Measurements from ENCODE around the gene CD300LG. TPM values are rescaled to one million over a fixed set of nuclear protein-coding genes. Genes with fewer than 3 reads are reported as not detected.
A peak's percentile ranks its signal among the peaks of the same experiment; 100 is the strongest.
"Not testable (repeated sequence)": the region's sequence is repeated elsewhere in the genome, so short reads cannot be mapped to it uniquely, and the experiment has no call there.

The CD300LG gene
- total RNA-seq, 4 donors from 2014 or later: 6.8 to 21.4 (median 9.5) TPM

DNA sequence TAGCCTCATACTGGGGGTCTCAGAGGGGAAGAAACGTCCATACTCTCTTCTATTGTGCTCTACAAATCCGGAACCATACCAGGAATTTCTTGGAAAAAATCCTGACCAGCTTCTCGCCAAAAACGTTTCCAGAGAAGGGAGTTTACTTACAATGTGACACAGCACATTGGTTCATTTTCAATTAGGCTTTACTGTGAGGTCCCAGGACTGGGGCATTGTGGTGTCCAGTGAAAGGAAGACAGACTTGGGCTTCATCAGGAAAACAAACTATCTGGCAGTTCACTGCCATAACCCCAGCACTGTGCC lies 45.6 kb downstream of the CD300LG start:
- H3K9me3 ChIP-seq: no peaks in the 10 kb centered on the region
- no peak for TF ChIP-seq POLR2A (IDR thresholded peaks at IDR 0.05)
- no peak for TF ChIP-seq POLR2AphosphoS5 (IDR thresholded peaks at IDR 0.05)
- TF ChIP-seq, protein P1, sequence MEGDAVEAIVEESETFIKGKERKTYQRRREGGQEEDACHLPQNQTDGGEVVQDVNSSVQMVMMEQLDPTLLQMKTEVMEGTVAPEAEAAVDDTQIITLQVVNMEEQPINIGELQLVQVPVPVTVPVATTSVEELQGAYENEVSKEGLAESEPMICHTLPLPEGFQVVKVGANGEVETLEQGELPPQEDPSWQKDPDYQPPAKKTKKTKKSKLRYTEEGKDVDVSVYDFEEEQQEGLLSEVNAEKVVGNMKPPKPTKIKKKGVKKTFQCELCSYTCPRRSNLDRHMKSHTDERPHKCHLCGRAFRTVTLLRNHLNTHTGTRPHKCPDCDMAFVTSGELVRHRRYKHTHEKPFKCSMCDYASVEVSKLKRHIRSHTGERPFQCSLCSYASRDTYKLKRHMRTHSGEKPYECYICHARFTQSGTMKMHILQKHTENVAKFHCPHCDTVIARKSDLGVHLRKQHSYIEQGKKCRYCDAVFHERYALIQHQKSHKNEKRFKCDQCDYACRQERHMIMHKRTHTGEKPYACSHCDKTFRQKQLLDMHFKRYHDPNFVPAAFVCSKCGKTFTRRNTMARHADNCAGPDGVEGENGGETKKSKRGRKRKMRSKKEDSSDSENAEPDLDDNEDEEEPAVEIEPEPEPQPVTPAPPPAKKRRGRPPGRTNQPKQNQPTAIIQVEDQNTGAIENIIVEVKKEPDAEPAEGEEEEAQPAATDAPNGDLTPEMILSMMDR (IDR thresholded peaks at IDR 0.05): no peak
- TF ChIP-seq EP300 (IDR thresholded peaks at IDR 0.05): no peak
- H3K4me1 ChIP-seq: peaks cover 2% of the 10 kb centered on the region
- WGBS: 29% methylated on average over 4 of the region's 4 CpGs
- H3K36me3 ChIP-seq: no peaks in the 10 kb centered on the region
- H3K27me3 ChIP-seq: no peaks in the 10 kb centered on the region
- no peak overlapping the region for H3K27ac ChIP-seq
- no peak overlapping the region for H3K4me3 ChIP-seq
- DNase-seq (ENCODE audit: low spot score in 2 of 2): no peak

DNA sequence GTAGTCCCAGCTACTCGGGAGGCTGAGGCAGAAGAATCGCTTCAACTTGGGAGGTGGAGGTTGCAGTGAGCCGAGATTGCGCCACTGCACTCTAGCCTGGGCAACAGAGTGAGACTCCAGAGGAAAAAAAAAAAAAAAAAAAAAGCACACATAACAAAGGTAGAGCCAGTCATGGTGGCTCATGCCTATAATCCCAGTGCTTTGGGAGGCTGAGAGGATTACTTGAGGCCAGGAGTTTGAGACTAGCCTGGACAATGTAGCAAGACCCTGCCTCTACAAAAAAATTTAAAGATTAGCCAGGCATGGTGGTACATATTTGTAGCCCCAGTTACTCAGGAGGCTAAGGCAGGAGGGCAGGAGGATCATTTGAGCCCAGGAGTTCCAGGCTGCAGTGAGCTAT lies 47.5 kb downstream of the CD300LG start:
- not testable (repeated sequence) for H3K4me1 ChIP-seq; H3K27me3 ChIP-seq; H3K36me3 ChIP-seq; DNase-seq (ENCODE audit: low spot score in 2 of 2); H3K4me3 ChIP-seq; H3K9me3 ChIP-seq; H3K27ac ChIP-seq
- WGBS: 94% methylated on average over 4 of the region's 4 CpGs

DNA sequence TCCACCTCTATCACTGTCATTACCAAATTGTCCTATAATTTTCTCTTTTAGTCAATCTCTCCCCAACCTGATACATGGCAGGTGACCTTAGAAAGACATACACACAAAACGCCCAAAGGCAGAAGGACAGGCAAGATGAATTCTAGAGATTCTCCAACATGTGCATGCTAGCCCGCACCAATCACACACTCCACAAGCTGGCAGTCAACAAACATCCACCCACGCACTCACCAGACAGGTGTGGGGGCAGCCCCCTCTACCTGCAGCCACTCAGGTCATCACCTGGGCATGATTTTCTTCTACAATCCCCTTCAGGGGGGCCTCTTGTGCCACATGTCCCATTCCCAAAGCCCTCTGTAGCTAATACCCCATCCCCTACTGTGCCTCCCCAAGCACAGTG lies 50.9 kb downstream of the CD300LG start:
- H3K9me3 ChIP-seq: no peaks in the 10 kb centered on the region
- no peak overlapping the region for H3K4me3 ChIP-seq
- H3K4me1 ChIP-seq: peaks cover 25% of the 10 kb centered on the region
- H3K27me3 ChIP-seq: no peaks in the 10 kb centered on the region
- DNase-seq (ENCODE audit: low spot score in 2 of 2): no peak
- no peak for TF ChIP-seq EP300 (IDR thresholded peaks at IDR 0.05)
- no peak for TF ChIP-seq POLR2AphosphoS5 (IDR thresholded peaks at IDR 0.05)
- TF ChIP-seq, protein P1 (IDR thresholded peaks at IDR 0.05): no peak
- no peak for TF ChIP-seq POLR2A (IDR thresholded peaks at IDR 0.05)
- no peak overlapping the region for H3K27ac ChIP-seq
- WGBS: 37% methylated on average over 3 of the region's 3 CpGs
- H3K36me3 ChIP-seq: no peaks in the 10 kb centered on the region

DNA sequence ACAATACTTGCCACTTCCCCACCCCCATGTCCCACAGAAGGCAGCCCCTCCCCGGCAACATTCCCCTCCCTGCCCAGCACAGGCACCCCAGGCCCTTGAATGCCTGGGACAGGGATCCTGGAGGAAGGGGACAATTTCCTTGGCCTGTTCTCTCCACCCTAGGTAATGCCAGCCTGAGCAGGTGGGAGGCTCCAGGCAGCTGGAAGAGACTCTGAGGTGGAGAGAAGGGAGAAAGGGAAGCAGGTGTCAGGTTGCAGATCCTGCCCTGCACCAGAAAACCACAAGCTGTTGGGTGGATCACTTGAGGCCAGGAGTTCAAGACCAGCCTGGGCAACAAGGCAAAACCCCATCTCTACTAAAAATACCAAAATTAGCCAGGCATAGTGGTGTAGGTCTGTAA lies 51.5 kb downstream of the CD300LG start:
- Histone ChIP-seq H3K9me3 (no peaks in the 10 kb centered on the region), H3K36me3 (no peaks in the 10 kb centered on the region), H3K27me3 (no peaks in the 10 kb centered on the region), H3K4me1 (peaks cover 25% of the 10 kb centered on the region), H3K27ac (no peak overlapping the region), H3K4me3 (no peak overlapping the region)
- TF ChIP-seq EP300 (IDR thresholded peaks at IDR 0.05): no peak
- TF ChIP-seq, protein P1 (IDR thresholded peaks at IDR 0.05): no peak
- WGBS: 63% methylated on average over 1 of the region's 1 CpG
- no peak for DNase-seq (ENCODE audit: low spot score in 2 of 2)

DNA sequence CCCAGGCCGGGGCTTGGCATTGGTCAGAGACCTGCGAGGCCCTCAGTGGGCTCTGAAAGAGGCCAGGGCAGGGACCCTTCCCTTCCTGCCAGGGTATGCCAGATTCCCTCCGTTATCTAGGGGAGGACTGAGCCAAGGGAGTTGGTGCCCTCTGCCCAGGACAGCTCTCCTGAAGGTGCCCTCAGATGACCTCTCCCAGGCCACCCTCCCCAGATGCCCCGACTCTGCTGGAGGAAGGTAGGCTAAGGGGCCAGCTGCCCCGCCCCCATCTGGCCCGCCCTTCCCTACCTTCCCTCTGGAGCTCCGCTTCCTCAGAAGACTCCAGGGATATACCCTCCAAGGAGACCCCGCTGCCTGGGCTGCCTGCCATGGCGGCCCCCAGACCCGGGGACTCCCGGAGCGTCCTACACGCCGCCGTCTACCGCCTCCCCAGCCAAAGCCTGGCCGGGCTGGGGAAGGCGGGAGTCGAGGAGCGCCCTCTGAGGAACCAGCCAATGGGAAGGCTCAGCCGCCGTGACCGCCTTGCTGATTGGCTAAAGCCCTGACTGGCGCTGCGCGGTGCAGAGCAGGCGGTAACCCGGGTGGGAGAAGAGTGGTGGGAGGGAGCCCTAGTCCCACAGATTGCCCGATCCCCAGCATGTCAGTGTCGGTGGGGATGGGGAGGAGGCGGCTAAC lies 53.3 kb downstream of the CD300LG start:
- Histone ChIP-seq H3K4me3 (peak overlapping the region; percentile 54), H3K27ac (no peak overlapping the region), H3K36me3 (no peaks in the 10 kb centered on the region), H3K9me3 (no peaks in the 10 kb centered on the region), H3K4me1 (peaks cover 25% of the 10 kb centered on the region), H3K27me3 (peaks cover 5% of the 10 kb centered on the region)
- TF ChIP-seq, protein P1 (IDR thresholded peaks at IDR 0.05): no peak
- no peak for TF ChIP-seq EP300 (IDR thresholded peaks at IDR 0.05)
- WGBS: 1% methylated on average over 8 of the region's 31 CpGs
- peak; percentile 88 to 94 for DNase-seq (ENCODE audit: low spot score in 2 of 2)

Data from suprapubic skin (tissue), 4 donors.